Lower lobe of right lung (tissue), 2 donors: ENCODE results near the gene WDR46. TPM values are rescaled to one million over a fixed set of nuclear protein-coding genes. Genes with fewer than 3 reads are reported as not detected.

ENCODE experiments used
- ATAC-seq, 2 donors: fragments of 200-7000 bp; cut with Tn5 transposase; one replicate each; pipeline ENCODE4 v1.9.1; 2020 to 2022; ENCODE audit warnings: mild to moderate bottlenecking in 2 of 2, moderate library complexity in 2 of 2
- DNase-seq: peaks from one replicate; pipeline ENCODE4 v3.0.0-alpha.2; 2020
- H3K27ac ChIP-seq: fragments of 200-600 bp; one replicate; pipeline ENCODE4 v1.8.0; 2022
- H3K27me3 ChIP-seq: fragments of 200-600 bp; one replicate; pipeline ENCODE4 v1.8.0; 2022; ENCODE audit warnings: low read depth
- H3K36me3 ChIP-seq: fragments of 200-600 bp; one replicate; pipeline ENCODE4 v1.8.0; 2022; ENCODE audit warnings: mild to moderate bottlenecking
- H3K4me1 ChIP-seq: fragments of 200-600 bp; one replicate; pipeline ENCODE4 v1.8.0; 2022
- H3K4me3 ChIP-seq: fragments of 200-600 bp; one replicate; pipeline ENCODE4 v1.8.0; 2022; ENCODE audit warnings: mild to moderate bottlenecking
- H3K9me3 ChIP-seq: fragments of 200-600 bp; one replicate; pipeline ENCODE4 v1.8.0; 2022
- intact Hi-C: fragments of 100-400 bp; cut with DNase I; formaldehyde crosslinking; loops from one replicate; pipeline ENCODE4 v1.11.0; 2022
- total RNA-seq: library from RNA; stranded (reverse); fragmentation: NEBNext Ultra II Directional; extraction: Animal tissue kit (Norgen Biotek cat#: 25700); gene quantifications from one replicate; pipeline ENCODE4 v1.2.1, GENCODE V29; 2021
- TF ChIP-seq, protein P1 (sequence below): fragments of 200-600 bp; IDR thresholded peaks from one replicate; pipeline ENCODE4 v1.8.0; 2022; ENCODE audit warnings: antibody characterized with exemption, mild to moderate bottlenecking
- donor health status: DM: no; HTN: yes; CAD: no; lungs with severe emphysema.

The WDR46 gene
- total RNA-seq, 1 donor from 2014 or later = 34.4 TPM

DNA sequence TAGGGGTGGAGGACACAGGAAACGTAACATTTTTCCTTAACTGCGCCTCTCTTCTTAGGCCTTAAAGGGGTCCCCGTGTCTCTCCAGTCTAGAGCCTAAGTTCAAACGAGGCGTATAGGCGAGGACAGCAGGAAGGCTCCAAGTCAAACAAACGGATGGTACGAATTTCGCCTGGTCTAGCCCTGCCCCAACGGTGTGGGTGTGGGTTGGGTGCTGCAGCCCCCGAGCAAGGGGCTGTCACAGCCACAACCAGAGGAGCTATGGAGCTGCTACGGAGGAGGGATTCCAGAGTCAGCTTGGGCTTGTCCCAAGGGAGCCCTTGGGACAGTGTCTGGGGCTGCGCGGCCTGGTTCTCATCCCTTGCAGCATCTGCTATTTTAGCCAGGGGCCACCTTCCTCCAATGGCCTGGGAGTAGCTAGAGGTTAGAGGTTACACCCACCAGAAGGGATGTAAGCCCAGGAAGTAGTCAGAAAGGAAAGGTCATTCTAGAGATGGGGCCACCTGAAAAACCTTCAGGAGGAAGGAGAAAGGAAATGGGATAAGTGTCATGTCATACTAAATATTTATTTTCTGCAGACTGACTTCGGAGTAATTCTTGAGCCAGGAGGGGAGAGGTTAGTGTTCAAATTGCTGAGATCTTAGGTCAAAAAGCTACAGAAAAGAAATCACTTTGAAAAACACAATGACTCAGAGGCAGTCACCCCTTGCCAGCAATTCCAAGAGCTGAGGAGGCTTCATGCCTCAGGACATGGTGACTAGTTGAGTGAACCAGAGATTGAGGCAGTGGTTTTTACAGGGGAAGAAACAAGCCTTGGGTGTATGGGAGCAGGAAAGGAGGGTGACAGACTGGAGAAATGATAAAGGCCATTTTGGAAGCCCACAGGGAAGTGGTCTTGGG, 39.1 kb downstream of the WDR46 start:
- ATAC-seq = no peak

DNA sequence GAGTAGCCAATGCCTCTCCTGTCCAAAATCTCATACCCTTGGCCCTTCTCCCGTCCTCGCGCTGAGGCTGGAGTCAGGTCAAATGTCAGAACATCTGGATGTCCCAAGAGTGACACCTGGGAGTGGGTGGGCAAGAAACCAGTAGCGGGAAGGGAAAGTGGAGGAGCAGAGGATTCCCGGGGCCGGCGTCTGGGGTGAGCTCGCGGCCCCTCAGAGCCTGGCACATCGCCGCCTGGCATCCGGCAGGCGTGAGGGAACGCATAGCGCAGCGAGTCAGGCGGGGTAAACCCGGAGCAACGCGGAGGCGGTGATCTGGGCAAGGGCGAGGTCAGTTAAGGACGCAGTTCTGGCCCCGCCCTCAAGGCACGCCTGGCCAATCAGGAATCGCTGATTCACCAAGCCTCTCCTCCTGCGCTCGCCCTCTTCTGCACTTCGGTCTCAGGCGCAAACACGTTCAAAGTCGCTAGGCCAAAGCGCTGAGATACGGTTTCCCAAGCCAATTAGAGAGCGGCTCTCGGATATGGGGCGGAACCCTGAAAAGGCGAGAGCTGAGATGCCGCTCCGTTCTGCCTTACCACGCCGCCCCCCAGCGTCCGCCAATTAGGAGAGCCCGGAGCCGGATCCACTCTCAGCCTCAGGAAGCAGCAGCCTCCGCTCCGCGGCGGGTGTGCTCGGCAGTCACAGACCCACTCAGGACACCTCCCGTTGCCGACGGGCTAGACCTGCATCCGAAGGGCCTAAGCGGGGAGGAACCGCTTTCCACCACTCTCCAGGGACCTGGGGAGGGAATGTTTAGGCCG, 39.9 kb downstream of the WDR46 start:
- TF ChIP-seq, protein P1, sequence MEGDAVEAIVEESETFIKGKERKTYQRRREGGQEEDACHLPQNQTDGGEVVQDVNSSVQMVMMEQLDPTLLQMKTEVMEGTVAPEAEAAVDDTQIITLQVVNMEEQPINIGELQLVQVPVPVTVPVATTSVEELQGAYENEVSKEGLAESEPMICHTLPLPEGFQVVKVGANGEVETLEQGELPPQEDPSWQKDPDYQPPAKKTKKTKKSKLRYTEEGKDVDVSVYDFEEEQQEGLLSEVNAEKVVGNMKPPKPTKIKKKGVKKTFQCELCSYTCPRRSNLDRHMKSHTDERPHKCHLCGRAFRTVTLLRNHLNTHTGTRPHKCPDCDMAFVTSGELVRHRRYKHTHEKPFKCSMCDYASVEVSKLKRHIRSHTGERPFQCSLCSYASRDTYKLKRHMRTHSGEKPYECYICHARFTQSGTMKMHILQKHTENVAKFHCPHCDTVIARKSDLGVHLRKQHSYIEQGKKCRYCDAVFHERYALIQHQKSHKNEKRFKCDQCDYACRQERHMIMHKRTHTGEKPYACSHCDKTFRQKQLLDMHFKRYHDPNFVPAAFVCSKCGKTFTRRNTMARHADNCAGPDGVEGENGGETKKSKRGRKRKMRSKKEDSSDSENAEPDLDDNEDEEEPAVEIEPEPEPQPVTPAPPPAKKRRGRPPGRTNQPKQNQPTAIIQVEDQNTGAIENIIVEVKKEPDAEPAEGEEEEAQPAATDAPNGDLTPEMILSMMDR = peak; percentile 28
- H3K9me3 ChIP-seq = no peaks in the 10 kb centered on the region

More for the DNA sequence above, 39.1 kb downstream of the WDR46 start:
- DNase-seq = no peak
- intact Hi-C loops = no loop called here
- Histone ChIP-seq H3K27ac (peak overlapping the region; percentile 92), H3K27me3 (no peaks in the 10 kb centered on the region), H3K4me1 (peaks cover 28% of the 10 kb centered on the region), H3K36me3 (peaks cover 32% of the 10 kb centered on the region), H3K9me3 (no peaks in the 10 kb centered on the region), H3K4me3 (peak overlapping the region; percentile 69)
- TF ChIP-seq, protein P1 = no peak

DNA sequence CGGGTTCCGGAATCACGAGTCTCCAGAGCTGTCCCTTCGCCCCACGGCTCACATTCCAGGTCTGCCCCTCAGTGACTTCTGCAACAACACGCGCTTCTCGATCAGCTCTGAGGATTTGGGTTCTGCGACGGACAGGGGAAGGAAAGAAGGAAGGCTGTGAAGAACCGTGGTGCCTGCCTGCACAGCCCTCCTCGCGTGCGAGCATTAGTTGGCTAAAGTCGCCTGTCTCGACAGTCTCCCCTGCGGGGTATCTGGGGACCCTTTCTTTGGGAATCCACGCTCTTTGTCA, 40.5 kb downstream of the WDR46 start:
- ATAC-seq = peak; percentile 3 to 25
- intact Hi-C loops = no loop called here

More for the DNA sequence above, 39.9 kb downstream of the WDR46 start:
- Histone ChIP-seq H3K27ac (peak overlapping the region; percentile 92), H3K36me3 (peaks cover 23% of the 10 kb centered on the region), H3K4me1 (peaks cover 28% of the 10 kb centered on the region), H3K27me3 (no peaks in the 10 kb centered on the region), H3K4me3 (peak overlapping the region; percentile 69)
- intact Hi-C loops = no loop called here
- peak; percentile 98 for ATAC-seq
- DNase-seq = peak; percentile 99

DNA sequence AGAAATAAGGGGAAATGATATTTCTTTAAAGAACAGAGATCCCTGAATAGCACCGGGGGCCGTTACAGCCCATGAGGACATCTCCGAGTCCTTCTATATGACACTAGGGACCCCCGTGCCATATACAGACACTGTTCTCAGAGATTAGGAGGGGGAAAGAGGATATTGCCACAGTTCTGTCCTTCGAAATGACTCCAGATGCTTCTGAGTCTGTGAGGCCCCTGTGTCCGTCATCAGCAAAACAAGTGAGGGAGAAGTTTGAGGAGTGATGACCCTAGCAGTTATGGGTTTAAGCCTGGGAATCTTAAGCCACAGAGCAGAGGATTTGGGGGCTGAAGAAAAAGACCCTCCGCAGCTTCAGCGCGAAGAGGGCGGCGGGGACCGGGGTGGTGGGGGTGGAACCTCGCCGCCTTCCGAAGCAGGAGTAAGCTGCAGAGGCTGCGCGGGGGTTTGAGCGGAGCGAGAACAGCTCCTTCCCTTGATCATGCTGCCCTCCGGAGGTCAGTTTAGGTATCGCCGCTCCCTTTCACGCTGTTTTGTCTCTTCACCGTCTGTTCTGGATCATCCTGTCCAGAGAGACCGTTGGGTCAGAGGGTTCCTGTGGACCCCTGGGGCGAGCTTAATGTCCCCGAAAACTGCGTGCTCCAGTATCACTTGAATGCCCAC, 40.9 kb downstream of the WDR46 start:
- ATAC-seq (peak; percentile 88 to 93), DNase-seq (peak; percentile 91)
- Histone ChIP-seq H3K27ac (peak overlapping the region; percentile 92), H3K27me3 (no peaks in the 10 kb centered on the region), H3K36me3 (peaks cover 23% of the 10 kb centered on the region), H3K4me1 (peaks cover 28% of the 10 kb centered on the region), H3K9me3 (no peaks in the 10 kb centered on the region), H3K4me3 (peak overlapping the region; percentile 69)
- intact Hi-C loops = no loop called here
- TF ChIP-seq, protein P1 = peak; percentile 97

More for the DNA sequence above, 40.5 kb downstream of the WDR46 start:
- TF ChIP-seq, protein P1 = peak; percentile 13
- Histone ChIP-seq H3K27ac (peak overlapping the region; percentile 92), H3K4me3 (peak overlapping the region; percentile 69), H3K9me3 (no peaks in the 10 kb centered on the region), H3K4me1 (peaks cover 28% of the 10 kb centered on the region), H3K27me3 (no peaks in the 10 kb centered on the region), H3K36me3 (peaks cover 23% of the 10 kb centered on the region)
- DNase-seq = no peak

DNA sequence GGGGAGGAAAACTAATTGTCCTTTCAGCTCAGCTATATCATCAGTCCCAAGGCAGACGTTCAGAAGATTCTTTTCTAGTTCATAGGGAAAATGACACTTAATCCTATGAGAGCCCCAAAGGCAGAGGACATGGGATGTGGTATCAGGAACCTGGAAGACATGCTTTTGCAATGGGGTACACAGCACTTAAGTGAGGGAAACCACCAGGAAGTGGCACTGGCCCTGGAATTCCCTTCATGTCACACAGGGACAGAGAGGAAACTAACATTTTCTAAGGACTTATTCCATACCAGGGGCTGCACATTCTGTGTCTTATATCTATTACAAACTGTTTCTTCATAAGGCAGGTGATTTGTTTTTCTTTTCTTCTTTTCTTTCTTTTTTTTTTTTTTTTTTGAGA, 45.6 kb downstream of the WDR46 start:
- no peak overlapping the region for H3K27ac ChIP-seq
- TF ChIP-seq, protein P1 = no peak
- no peak for DNase-seq
- peaks cover 9% of the 10 kb centered on the region for H3K4me1 ChIP-seq
- no peak overlapping the region for H3K4me3 ChIP-seq
- intact Hi-C loops = no loop called here
- no peaks in the 10 kb centered on the region for H3K27me3 ChIP-seq
- H3K9me3 ChIP-seq = no peaks in the 10 kb centered on the region
- ATAC-seq = no peak
- no peaks in the 10 kb centered on the region for H3K36me3 ChIP-seq
